ENCODE data around the gene MAN1A1. TPM values are rescaled to one million over a fixed set of nuclear protein-coding genes. Genes with fewer than 3 reads are reported as not detected.
"Not testable (repeated sequence)": the region's sequence is repeated elsewhere in the genome, so short reads cannot be mapped to it uniquely, and the experiment has no call there.

Gene MAN1A1
- total RNA-seq, 1 donor from 2014 or later = 35.4 TPM

DNA sequence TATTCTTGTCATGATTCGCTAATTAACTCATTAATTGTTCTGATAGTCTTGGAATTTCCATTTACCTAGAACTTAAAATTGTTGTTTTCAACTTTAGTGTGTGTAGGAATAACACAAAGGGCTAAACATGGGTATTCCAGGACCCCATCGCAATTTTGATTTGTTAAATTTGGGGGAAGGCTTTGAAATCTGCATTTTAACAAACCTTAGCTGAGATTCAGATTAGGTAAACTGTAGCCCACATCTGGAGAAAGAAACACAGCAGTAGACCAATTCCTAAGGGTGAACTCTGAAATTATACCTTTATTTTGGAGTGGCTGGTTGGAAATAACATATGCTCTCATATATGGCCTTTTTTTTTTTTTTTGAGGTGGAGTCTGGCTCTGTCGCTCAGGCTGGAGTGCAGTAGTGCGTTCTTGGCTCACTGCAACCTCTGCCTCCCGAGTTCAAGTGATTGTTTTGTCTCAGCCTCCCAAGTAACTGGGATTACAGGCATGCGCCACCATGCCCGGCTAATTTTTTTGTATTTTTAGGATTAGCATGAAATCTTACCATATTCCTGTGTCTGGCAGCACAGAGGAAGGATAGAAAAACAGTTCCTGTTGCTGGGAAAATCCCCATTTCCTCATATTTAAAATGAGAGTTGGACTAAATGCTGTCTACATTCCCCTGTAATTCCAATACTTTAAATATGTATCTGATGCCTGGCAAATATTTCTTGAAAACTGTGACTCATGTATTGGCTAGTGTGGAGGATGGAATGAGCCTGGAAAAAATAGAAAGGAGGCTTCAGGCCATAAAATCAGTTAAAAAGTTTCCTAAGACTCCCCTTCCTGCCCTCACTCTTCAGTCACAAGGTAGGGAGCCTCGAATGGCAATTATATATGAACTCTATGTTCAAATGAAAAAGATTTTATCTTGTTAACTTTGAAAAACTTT is 174.4 kb downstream of the MAN1A1 start:
- no peak for DNase-seq (ENCODE audit: extremely low read depth, low read depth, low spot score)

DNA sequence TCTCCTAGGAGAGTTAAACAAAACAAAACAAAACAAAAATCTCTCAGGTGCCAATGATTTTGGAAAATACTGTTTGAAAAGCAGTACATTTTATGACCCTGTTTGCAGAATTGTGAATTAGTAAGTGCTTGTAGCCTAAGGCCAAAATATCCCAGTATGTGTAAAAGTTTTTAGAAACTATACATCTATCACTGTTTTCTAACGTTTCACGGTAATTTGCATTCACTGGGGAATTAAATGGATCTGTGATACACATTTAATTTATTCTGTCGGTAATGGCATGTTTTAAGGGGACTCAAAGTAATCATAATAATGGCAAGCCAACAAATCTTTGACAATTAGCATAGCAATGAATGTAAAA is 175.5 kb downstream of the MAN1A1 start:
- no peak for DNase-seq (ENCODE audit: extremely low read depth, low read depth, low spot score)

DNA sequence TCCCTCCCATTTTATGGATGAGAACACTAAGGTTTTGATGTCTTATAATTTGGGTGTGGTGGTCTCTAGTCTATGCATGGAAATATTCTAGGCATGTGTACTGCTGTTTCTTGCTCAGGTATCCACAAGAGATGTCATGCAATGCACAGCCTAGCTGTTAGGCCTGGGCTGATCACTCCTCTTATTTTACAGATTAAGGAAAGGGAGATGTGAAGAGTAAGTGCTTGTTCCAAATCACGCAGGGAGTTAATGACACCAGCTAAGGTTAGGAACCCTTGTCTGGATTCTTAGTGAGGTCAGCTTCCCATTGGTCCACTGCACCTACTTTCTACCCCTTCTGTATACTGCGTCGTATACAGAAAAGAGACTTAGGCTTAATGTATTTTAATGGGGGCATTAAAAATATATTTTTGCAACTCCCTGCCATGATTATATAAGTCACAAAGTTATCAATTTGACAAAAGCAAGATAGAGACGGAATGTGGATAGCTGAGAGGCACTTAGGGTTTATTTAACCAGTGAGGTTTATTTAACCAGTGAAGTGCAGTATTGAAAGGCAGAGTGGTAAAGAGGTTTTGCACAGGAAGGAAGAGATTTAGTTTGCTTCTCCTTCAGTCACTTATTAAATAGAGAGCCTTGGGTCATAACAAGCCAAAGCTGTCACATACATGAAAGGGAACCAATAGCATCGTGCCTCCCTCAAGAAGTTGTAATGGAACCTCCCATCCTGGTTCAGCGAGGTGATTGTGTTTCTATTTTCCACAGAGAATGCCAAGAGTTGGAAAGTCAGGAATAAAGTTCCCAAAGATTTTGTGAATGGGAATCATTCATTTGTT is 176.1 kb downstream of the MAN1A1 start:
- DNase-seq (ENCODE audit: extremely low read depth, low read depth, low spot score) = no peak

DNA sequence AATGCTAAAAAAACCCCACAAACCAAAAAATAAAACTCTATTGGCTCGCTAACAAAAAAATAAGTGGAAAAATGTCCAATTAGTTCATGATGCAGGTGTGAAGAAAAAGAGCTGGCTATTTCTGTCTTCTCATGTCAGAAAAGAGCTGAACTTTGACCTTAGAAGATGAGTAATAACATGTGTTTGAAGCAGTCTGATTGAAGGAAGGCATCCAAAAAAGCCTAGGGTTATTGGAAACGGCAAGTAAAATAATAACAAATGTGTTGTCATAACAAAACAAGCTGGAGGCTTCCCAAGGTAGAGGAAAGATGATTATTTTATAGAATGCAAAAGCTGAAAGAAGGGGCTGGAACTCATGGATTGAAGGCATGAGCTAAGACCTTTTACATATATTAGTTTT is 176.7 kb downstream of the MAN1A1 start:
- DNase-seq (ENCODE audit: extremely low read depth, low read depth, low spot score) = no peak

DNA sequence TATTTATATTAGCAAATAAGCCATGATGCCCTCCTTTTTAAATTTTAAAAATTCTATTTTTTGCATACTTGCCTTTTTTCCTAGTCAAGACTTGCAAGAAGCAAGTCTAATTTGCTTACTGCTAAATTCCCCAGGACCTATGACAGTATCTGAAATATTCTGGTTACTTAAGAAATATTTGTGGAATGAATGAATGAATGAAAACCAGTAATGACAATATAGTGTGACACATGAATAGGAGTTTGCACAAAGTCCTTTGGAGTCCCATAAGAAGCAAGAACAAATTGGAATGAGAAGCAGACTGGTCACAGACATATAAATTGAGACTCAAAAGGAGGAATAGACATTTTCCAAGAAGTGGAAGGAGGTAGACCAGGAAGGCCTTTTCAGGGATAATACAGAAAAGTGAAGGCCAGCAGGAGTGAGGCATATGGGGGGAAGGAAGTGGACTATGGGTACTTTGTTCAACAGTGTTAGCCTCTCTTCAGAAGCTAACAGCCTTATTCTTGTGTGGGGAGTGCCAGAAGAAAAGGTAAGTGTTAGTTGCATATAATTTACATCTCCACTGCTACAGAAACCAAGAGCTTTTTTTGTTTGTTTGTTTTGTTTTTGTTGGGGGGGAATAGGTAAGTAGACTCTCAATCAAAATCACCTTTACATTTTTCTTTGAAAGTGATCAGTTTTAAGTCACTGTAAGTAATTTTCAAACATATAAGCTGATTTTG is 177.5 kb downstream of the MAN1A1 start:
- DNase-seq (ENCODE audit: extremely low read depth, low read depth, low spot score) = no peak

DNA sequence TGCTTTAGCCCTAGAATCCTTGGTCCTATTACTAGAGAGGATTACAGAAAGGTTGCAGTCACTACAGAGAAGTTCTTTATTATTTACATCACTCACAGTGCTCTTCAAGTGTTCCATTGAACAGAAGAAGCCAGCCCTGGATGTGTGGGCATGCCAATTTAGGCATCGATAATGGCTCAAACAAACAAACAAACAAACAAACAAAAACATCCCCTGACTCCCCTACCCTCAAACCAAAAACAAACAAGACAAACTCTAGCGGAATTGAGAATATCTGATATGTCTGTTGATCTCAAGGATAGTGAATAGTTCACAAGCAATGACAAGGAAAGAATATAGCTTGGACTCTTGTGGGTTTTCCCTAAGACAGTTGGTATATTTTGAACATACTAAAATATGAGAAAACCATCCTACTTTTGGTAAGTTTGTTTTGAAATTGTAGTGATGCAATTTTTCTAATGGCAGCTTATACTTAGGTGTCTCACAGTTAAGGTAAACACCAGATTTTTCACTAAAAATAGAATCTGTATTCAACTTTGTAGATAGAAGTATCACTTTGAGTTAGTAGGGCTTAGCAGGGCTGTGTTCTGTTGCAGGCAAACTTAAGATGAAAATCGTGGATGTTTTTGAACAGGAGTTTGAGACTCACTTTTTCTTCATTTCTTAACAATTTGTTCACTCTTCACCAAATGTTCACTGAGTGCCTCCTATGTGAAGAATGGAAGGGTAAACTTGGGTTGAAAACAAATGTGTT is 178.3 kb downstream of the MAN1A1 start:
- DNase-seq (ENCODE audit: extremely low read depth, low read depth, low spot score) = no peak

DNA sequence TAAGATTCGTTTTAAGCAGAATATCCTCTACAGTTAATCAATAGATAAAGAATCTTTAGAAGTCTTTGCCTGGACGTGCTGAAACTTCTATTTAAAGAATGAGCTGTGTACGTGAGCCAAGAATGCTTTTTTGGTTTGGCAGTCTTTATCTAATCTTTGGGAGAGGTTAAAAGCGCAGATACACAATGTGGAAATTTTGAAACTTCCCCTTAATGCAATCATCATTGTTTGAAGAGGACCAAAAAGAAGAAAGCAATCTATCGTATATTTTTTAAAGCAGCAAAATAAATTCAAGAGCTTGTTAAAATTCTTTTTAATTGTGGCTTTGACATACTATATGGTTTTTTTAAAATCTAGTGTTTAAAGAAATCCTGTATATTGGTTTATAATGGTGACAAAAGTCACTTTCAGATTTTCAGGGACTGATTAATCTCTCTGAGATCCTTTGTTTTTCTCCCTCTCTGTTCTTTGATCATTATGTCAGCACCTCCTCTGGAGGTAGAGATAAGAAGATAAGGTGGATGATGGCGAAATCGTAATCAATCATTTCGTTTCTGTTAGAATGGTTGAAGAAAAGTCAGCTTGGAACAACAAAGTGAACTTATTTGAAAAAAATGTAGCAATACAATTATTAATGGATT is 179.0 kb downstream of the MAN1A1 start:
- no peak for DNase-seq (ENCODE audit: extremely low read depth, low read depth, low spot score)

DNA sequence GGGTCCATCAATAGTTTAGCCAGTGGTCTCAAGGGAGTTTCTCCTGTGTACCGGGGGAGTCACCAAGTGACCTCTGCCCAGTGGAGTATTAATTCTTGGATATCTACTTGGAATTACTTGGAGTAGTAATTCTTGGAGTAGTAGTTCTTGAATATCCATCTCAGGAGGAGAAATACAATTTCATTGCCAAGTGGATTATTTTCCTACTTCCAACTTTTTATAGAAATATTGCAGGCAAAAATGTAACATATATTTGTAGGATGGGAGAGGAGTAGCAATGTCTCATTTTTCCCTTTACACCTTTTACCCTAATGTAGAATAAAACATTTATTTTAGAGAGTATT is 179.5 kb downstream of the MAN1A1 start:
- no peak for DNase-seq (ENCODE audit: extremely low read depth, low read depth, low spot score)

DNA sequence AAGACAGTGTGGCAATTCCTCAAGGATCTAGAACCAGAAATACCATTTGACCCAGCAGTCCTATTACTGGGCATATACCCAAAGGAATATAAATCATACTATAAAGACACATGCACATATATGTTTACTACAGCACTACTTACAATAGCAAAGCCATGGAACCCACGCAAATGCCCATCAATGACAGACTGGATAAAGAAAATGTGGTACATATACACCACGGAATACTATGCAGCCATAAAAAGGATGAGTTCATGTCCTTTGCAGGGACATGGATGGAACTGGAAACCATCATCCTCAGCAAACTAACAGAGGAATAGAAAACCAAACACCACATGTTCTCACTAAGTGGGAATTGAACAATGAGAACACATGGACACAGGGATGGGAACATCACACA is 180.2 kb downstream of the MAN1A1 start:
- not testable (repeated sequence) for DNase-seq (ENCODE audit: extremely low read depth, low read depth, low spot score)

DNA sequence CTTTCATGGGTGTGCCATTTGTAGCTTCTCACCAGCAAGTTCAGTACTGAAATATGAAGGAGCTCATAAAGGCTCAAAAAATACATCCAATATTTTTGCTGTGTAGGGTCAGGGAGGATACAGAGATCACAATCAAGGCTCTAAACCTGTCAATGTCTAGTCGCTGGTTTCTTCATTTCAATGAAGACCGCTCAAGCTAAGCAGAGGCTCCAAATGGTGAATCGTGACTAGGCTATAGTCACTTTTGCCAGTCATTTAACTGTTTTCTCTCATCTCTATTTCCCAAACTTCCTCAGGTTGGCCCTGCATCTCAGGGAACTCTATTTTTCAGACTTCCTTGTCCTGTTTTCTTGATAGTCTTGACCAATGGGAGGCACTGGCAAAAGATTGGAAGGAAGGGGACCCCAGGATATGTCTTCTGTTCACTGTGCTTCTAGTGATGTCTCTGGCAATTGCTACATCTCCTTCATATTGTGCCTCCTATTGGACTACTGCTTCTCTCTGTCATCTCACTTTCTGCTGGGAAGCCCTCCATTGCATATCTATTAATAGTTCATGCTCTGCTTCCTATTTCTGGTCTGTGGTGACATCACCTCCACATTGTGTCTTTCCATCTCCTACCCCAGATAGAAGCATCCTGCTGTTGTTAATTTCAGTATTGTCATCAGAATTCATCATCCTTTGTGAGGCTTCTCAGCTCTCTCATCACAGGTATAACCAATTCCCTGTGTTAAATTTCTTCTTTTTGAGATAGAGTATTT is 183.4 kb downstream of the MAN1A1 start:
- no peak for DNase-seq (ENCODE audit: extremely low read depth, low read depth, low spot score)

DNA sequence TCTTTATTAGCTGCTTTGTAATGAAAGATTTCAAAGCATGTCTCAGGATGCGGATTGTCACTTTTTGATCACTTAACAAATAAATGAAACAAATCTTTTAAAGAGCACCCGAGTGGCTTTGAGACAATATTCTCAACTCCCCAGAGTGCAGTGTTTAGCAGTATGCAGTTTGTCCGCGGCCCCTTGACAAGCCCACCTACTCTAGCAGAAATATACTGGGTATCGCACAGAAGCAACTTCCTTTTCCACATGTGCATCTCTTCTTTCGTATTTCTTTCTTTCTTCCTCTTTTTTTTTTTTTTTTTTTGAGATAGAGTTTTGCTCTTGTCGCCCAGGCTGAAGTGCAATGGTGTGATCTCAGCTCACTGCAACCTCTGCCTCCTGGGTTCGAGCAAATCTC is 186.6 kb downstream of the MAN1A1 start:
- DNase-seq (ENCODE audit: extremely low read depth, low read depth, low spot score) = no peak

DNA sequence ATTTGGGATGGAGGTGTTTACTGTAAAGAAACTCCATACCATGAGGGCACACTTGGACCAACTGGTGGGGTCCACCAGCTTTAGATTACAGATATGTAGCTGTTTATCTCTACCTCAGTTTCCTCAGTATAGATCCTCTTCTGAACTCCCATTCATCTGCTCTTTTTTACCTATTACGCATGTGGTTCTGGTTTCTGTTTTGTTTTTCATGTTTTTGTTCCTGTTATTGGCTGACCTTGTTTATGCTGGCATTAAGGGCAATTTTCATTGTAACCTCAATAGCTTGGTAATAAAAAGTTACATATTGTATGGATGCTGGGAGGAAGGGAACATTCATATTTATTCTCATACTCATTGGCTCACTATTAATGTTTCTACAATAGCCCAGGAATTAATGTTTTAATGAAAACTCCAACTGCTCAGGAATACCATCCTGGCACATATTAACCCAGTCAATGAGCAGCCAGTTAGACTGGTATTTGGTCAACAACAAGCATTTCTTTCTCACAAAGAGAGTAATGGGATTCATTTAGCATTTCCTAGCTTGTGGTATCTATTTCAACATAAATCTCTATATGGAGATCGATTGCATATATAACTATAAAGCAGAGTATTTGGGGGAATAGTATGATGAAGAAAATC is 187.3 kb downstream of the MAN1A1 start:
- no peak for DNase-seq (ENCODE audit: extremely low read depth, low read depth, low spot score)

DNA sequence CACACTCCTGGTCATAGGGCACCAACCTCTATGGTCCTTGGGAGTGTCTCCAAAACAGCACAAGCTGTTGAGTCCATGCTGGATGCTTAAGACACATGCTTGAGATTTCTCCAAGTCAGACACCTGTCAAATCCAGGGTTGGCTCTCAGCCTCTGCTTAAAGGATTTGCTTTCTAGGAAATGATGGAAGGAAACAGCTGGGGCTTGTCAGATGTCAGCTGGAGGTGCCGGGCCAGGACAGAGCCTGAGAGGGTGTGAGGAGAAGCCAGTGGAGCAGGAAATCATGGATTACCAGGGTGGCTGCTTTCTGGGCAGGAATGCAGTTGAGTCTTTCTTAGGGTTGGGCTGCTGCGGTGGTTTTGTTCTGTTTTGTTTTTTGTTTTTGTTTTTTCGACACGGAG is 188.1 kb downstream of the MAN1A1 start:
- no peak for DNase-seq (ENCODE audit: extremely low read depth, low read depth, low spot score)

DNA sequence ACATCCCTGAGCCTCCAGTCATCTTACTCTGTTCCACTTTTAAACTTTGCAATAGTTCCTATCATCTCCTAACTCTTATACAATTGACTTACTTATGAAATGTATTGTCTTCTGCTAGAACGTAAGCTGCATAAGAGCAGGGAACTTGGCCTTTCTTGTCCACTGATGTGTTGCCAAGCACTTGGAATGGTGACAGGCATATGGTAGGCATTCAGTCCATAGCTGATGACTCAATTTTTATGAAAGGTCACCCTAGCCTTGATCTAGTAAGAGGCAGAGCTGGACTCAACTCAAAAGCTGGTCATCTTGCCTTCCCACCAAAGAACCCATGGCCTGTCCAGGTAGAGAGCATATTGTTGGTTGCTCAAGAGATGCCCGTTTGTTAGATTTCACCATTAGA is 188.7 kb downstream of the MAN1A1 start:
- no peak for DNase-seq (ENCODE audit: extremely low read depth, low read depth, low spot score)

DNA sequence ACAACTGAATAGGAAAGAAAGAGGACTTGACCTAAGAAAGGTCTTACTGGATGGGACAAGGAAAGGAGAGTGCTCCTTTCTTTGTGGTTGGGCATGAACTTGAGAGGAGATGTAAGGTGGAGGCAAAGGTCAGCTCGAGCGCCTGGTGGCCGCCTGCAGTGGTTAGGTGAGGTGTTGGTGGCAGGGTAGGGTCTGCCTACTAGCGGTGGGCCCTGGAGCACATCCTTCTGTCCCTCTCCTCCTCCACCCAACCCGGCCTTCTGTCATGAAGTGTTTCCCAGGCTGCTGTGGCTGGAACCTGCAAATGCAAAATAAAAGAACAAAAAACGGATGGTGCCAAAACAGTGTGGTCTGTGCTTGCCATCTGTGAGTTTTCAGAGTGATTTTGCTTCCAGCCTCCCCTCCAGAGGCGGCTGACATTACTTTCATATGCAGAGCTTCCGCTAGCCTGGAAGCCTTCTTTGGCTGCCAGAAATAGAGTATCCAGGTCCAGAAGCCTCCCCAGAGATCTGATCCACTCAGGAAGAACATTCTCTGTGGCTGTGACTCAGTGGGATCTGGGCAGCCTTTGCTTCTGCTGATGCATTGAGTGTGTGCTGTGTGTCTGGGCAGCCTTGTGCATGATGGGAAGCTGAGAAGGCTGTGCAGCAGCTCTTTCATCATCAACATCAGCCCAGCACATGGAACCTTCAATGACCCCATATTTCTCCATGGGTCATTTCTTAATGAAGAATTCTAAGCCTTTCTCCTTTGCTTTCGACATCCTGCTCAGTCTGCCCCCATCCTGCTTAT is 191.3 kb downstream of the MAN1A1 start:
- no peak for DNase-seq (ENCODE audit: extremely low read depth, low read depth, low spot score)

DNA sequence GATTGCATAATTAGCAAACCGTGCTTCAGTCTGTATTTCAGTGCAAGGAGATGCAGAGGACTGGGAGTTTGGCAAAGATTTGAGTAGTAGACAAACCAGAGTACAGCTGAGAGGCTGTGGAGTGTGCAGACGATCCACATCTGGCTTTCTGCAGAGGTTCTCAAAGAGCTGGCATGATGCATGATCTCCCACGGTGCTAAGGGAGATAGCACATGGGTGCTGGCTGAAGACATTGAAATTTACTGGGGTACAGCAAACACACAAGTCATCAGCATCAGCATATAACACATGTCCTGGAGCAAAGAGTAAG is 192.1 kb downstream of the MAN1A1 start:
- DNase-seq (ENCODE audit: extremely low read depth, low read depth, low spot score) = no peak

DNA sequence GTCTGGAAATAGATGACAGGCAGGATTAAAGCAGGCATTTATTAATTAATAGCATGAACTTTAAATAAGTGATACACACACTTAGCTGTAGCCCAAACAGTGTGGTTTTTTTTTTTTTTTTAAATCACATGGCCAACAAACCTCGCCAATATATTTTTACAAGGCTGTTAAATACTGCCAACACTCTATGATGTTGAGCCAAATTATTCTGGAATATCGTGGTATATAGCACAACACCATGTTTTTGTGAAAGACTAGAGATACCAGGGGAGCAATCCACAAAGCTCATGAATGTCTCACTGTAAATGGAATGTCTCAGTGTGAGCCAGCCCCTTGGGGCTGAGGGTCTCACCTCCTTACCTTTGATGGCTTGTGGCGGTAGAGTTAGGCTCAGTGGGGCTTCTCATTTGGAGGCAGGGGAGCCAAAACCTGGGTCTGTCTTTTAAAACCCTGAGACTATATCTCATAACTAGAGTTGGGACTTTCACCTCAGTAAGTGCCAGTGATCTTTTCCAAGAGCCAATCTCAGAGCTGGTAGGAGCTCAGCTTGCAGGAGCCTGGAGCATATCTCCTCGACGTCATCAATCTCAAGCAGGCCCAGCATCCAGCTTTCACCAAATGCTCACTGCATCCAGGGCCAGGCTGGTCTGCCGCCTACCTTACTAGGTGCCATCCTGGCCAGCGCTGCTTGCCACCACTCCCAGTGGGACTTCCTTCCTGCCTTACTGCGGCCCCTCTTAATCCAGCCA is 192.6 kb downstream of the MAN1A1 start:
- DNase-seq (ENCODE audit: extremely low read depth, low read depth, low spot score) = no peak

DNA sequence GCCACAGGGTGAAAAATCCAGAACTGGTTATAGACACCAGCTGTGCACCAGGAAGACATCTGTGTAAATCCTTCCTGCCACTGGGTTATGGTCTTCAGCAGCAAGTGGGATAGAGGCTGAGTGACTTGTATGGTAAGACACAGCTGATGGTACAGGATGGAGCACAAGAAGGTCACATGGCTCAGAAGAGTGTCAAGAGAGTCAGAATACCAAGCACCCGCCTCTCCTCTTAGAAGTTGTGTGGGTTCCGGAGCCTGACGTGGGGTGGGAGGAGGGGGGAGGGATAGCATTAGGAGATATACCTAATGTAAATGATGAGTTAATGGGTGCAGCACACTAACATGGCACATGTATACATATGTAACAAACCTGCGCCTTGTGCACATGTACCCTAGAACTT is 193.5 kb downstream of the MAN1A1 start:
- not testable (repeated sequence) for DNase-seq (ENCODE audit: extremely low read depth, low read depth, low spot score)
